IMR-90 (cell line): Measurements from ENCODE around the gene MRPL3.

Source experiments
- CTCF ChIP-seq: conservative IDR thresholded peaks from 2 replicates; pipeline ENCODE4 v1.5.1; 2012; ENCODE audit warnings: mild to moderate bottlenecking, low read depth, low read length, improper control_type of control experiment
- FOS ChIP-seq: fragments of 150-350 bp; IDR thresholded peaks from 2 replicates; pipeline ENCODE4 v1.6.1; 2016; ENCODE audit warnings: low read depth, low read length
- RFX5 ChIP-seq: IDR thresholded peaks from 2 replicates; pipeline ENCODE4 v1.8.0; 2012; ENCODE audit warnings: low read depth, mild to moderate bottlenecking, low read length, moderate library complexity
- USF2 ChIP-seq: fragments of 150-350 bp; IDR thresholded peaks from 2 replicates; pipeline ENCODE4 v1.6.1; 2017; ENCODE audit warnings: mild to moderate bottlenecking, antibody characterized with exemption, low read length, low read depth

DNA sequence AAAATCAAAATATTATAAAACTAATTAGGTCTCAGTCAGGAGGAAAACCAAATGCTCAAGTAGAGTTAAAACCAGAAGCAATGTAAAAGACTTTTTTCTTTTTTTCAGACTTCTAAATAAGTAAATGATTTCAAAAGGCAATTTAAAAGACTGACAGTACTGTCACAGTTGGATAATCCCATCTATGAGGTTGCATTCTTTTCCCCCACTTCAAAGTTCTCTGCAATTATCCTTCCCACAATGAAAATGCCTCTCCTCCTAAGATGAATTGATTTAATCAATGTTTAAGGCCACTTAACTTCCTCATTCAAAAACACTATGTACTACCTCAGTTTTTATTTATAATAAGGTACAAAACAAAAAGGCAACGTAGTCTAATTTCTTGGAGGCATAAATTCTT, 8.1 kb downstream of the MRPL3 start:
- TF ChIP-seq USF2 (no peak), FOS (no peak), RFX5 (no peak), CTCF (no peak)
